HFF-Myc (cell line): ENCODE measurements around the gene LAMTOR5.
A peak's percentile ranks its signal among the peaks of the same experiment; 100 is the strongest.

Experiments
- DNase-seq: peaks from one replicate; pipeline ENCODE4 v3.0.0-alpha.2; 2011; ENCODE audit warnings: low read depth; ENCODE audit errors: extremely low read depth
- H3K4me3 ChIP-seq: replicated peaks from 2 replicates; pipeline ENCODE4 v1.5.1; 2011; ENCODE audit warnings: low read depth, mild to moderate bottlenecking, control low read depth, low read length
- CTCF ChIP-seq: IDR thresholded peaks from 2 replicates; pipeline ENCODE4 v1.5.1; 2012; ENCODE audit warnings: mild to moderate bottlenecking, low read depth, low read length, control low read depth; ENCODE audit errors: missing control alignments

LAMTOR5 gene

DNA sequence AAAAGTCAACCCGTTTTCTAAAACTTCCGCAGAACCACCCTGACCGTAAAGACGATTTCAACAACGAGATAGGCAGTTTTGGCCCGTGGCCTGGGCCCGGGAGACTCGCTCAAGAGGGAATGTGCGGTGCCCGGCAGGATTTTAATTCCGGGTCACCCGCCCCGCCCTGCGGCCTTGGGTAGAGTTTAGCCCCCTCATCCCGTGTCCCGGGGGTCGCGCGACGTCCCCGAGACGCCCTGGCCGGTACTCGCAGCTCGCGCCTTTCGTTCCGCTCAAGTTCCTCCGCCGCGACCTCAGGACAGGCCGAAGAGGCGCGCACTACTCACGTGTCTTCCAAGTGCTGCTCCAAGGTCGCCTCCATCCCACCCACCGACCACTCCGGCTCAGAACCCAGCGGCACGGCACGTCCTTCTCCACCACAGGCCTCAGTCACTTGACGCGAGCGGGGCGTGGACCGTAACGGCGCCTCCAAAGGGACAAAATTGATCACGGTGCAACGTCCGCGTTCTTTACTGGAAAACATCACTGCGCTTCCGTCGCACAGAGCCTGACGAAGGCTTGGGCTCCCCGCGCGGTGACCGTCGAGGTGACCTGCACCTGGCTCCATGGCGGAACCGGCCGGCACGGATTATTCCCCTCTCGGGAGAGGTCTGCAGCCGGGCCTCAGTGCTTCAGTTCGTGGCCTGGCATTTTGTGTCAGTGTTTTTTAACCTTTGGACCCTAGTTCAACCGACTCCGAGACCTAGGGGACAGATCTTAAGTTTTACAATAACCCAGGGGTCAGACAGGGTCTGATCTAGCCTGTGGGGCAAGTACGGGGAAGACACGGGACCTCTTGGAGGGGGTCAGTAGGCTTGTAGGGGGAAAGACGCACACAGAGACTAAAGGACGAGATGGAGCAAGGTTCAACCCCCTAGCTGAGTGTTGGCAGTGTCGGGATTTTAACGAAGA, at the start of gene LAMTOR5:
Gene LAMTOR5 (minus strand): TSS at position 435 of the 951 bp plus-strand sequence. CDS start 74 bp downstream, at position 361.
- TF ChIP-seq CTCF = no peak
- H3K4me3 ChIP-seq = peak within 1 kb of the TSS; percentile 69
- peak; percentile 86 for DNase-seq

DNA sequence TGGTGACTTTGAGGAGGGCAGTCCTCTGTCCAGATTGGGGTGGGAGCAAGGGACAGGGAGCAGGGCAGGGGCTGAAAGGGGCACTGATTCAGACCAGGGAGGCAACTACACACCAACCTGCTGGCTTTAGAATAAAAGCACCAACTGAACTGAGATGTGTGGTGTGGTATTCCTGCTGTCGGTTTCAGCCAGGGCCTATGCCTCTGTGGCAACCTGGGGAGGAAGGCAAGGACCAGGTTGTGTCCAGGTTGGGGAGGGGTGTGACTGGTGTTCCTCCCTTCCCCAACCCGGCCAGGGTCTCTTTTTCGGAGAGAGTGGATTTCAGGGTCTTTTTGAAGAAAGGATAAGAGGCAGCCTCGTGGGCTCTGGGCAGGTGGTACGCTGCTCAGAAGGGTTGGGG, 49.7 kb upstream of the LAMTOR5 start:
- TF ChIP-seq CTCF = no peak
- no peak for DNase-seq
- H3K4me3 ChIP-seq = no peak overlapping the region

DNA sequence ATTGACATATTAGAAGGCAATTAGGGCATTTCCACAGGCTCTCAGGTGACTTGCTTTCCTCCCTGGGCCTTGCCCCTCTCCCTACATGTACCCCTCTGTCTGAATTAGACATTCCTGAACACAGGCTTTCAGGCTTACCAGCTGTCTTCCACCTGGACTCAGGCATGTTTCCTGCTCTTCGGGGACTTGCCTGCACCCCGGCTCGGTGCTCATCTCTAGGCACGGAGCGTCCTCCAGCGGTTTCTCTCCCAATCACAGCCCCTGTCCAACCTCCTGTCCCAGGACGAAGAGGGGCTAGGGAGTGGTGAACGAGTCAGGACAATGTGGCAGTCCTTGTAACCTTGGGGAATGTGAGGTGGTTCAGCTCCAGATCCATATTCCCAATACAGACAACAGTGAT, 47.7 kb upstream of the LAMTOR5 start:
- peak; percentile 6 for TF ChIP-seq CTCF
- no peak for DNase-seq
- H3K4me3 ChIP-seq = no peak overlapping the region

- no peak for TF ChIP-seq CTCF
- no peak for DNase-seq
- no peak overlapping the region for H3K4me3 ChIP-seq
Measured at GRCh38 chr1:110454328-110454727, 46.8 kb upstream of the LAMTOR5 start.

GRCh38 chr1:110453829-110454228, 46.3 kb upstream of the LAMTOR5 start:
- TF ChIP-seq CTCF = no peak
- no peak overlapping the region for H3K4me3 ChIP-seq
- no peak for DNase-seq

DNA sequence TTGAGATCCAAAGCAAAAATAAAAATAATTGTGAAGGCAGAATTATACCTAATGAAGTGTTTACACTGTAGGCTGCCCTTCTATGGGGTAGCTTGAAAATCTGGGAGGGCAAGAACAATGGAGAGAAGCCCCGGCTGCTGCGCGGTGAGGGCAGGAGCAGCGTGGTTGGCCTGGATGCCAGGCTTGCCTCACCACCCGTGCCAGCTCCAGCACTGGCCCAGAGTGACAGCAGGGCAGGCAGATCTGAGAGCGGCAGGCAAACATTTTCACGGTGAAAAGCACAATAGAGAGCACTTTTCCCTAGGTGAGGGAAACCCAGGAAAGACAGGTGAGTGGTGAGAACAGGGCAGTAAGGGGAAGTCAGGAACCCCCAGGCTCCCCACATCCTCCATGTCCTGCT, 44.8 kb upstream of the LAMTOR5 start:
- TF ChIP-seq CTCF = no peak
- no peak for DNase-seq
- H3K4me3 ChIP-seq = no peak overlapping the region
